Thoracic aorta (tissue), 2 donors: Measurements from ENCODE around the gene SMIM1. TPM values are rescaled to one million over a fixed set of nuclear protein-coding genes. Genes with fewer than 3 reads are reported as not detected.
"Not testable (repeated sequence)": the region's sequence is repeated elsewhere in the genome, so short reads cannot be mapped to it uniquely, and the experiment has no call there.

ENCODE experiments used
- ATAC-seq: fragments of 150-250 bp; one replicate; pipeline ENCODE4 v1.8.0; 2017; ENCODE audit warnings: low read depth; ENCODE audit not compliant: insufficient number of reproducible peaks, low FRiP score
- DNase-seq: peaks from one replicate; pipeline ENCODE4 v3.0.0-alpha.2; 2020; ENCODE audit warnings: low spot score
- H3K27ac ChIP-seq, 2 donors: fragments of 200-600 bp; sonication (generic); 1 replicate in 1 of 2; 2 replicates in 1 of 2; pipeline ENCODE4 v1.5.1; 2016; ENCODE audit warnings: mild to moderate bottlenecking in 2 of 2, moderate library complexity in 2 of 2
- H3K27me3 ChIP-seq: fragments of 200-600 bp; sonication (generic); replicated peaks from 2 replicates; pipeline ENCODE4 v1.6.0; 2016; ENCODE audit warnings: mild to moderate bottlenecking; ENCODE audit not compliant: insufficient read depth
- H3K36me3 ChIP-seq: fragments of 200-600 bp; sonication (generic); one replicate; pipeline ENCODE4 v1.5.1; 2016
- H3K4me1 ChIP-seq, 2 donors: fragments of 200-600 bp; sonication (generic); 1 replicate in 1 of 2; 2 replicates in 1 of 2; pipeline versions ENCODE4 v1.5.1 to v1.6.0; 2016; ENCODE audit warnings: low read depth in 2 of 2, mild to moderate bottlenecking in 1 of 2; ENCODE audit not compliant: control insufficient read depth in 1 of 2
- H3K4me3 ChIP-seq: fragments of 200-600 bp; sonication (generic); 2 replicates; pipeline ENCODE4 v1.5.1; 2016; ENCODE audit warnings: mild to moderate bottlenecking
- H3K9me3 ChIP-seq: fragments of 200-600 bp; sonication (generic); 2 replicates; pipeline ENCODE4 v1.5.1; 2016
- CTCF ChIP-seq: fragments of 200-600 bp; sonication (generic); IDR thresholded peaks from one replicate; pipeline ENCODE4 v1.5.1; 2019; ENCODE audit warnings: antibody characterized with exemption
- total RNA-seq, 2 donors: library from RNA; depleted of rRNA; stranded (reverse); fragments of >200 nt; gene quantifications; one replicate each; pipeline versions ENCODE4 v1.1.0 to v1.2.3, GENCODE V29; 2016

SMIM1 gene
- total RNA-seq, 2 donors from 2014 or later = 2.6 to 4.6 TPM

GRCh38 chr1:3746389-3746829, 26.1 kb upstream of the SMIM1 start:
- no peak for ATAC-seq
- peak overlapping the region; percentile 25 to 50 for H3K27ac ChIP-seq

GRCh38 chr1:3746830-3747521, 25.6 kb upstream of the SMIM1 start:
- H3K27me3 ChIP-seq = no peaks in the 10 kb centered on the region
- no peak for TF ChIP-seq CTCF
- peak overlapping the region; percentile 83 for H3K4me3 ChIP-seq
- H3K4me1 ChIP-seq = peaks cover 9 to 15% of the 10 kb centered on the region in 2 donors
- peak overlapping the region; percentile 25 to 50 for H3K27ac ChIP-seq
- ATAC-seq (peak; percentile 26), DNase-seq (peak; percentile 40)
- H3K9me3 ChIP-seq = no peaks in the 10 kb centered on the region
- peaks cover 10% of the 10 kb centered on the region for H3K36me3 ChIP-seq

More at GRCh38 chr1:3746389-3746829, 26.1 kb upstream of the SMIM1 start:
- Histone ChIP-seq H3K9me3 (no peaks in the 10 kb centered on the region), H3K27me3 (no peaks in the 10 kb centered on the region), H3K4me1 (peaks cover 9 to 15% of the 10 kb centered on the region in 2 donors), H3K36me3 (peaks cover 12% of the 10 kb centered on the region), H3K4me3 (peak overlapping the region; percentile 83)
- no peak for TF ChIP-seq CTCF
- no peak for DNase-seq

GRCh38 chr1:3747522-3747848, 25.1 kb upstream of the SMIM1 start:
- H3K27ac ChIP-seq = peak overlapping the region; percentile 25 to 50
- no peak for ATAC-seq

GRCh38 chr1:3747903-3748302, 24.6 kb upstream of the SMIM1 start:
- H3K27ac ChIP-seq = peak overlapping the region in 1 of 2 donors; percentile 25
- H3K36me3 ChIP-seq = peaks cover 1% of the 10 kb centered on the region
- H3K4me1 ChIP-seq = peaks cover 9 to 15% of the 10 kb centered on the region in 2 donors
- TF ChIP-seq CTCF = no peak
- H3K4me3 ChIP-seq = peak overlapping the region; percentile 83
- DNase-seq (no peak), ATAC-seq (no peak)
- H3K27me3 ChIP-seq = no peaks in the 10 kb centered on the region
- H3K9me3 ChIP-seq = no peaks in the 10 kb centered on the region

More at GRCh38 chr1:3747522-3747848, 25.1 kb upstream of the SMIM1 start:
- H3K36me3 ChIP-seq = peaks cover 5% of the 10 kb centered on the region
- no peak for TF ChIP-seq CTCF
- no peaks in the 10 kb centered on the region for H3K9me3 ChIP-seq
- H3K27me3 ChIP-seq = no peaks in the 10 kb centered on the region
- DNase-seq = no peak
- peak overlapping the region; percentile 83 for H3K4me3 ChIP-seq
- H3K4me1 ChIP-seq = peaks cover 9 to 15% of the 10 kb centered on the region in 2 donors

GRCh38 chr1:3748316-3748900, 24.1 kb upstream of the SMIM1 start:
- not testable (repeated sequence) for H3K27ac ChIP-seq

More at GRCh38 chr1:3748316-3748900, 24.1 kb upstream of the SMIM1 start:
- ATAC-seq, H3K4me3 ChIP-seq, H3K27me3 ChIP-seq, DNase-seq, H3K9me3 ChIP-seq, H3K36me3 ChIP-seq: not testable (repeated sequence)
- peaks cover 9 to 15% of the 10 kb centered on the region in 2 donors for H3K4me1 ChIP-seq
